KOPT-K1 (cell line): ENCODE measurements around the gene HOXB3.
A peak's percentile ranks its signal among the peaks of the same experiment; 100 is the strongest.

Source experiments
- H3K27ac ChIP-seq: fragments of 200-600 bp; sonication (generic); 2 replicates; pipeline ENCODE4 v1.5.1; 2016; ENCODE audit warnings: antibody characterized with exemption, mild to moderate bottlenecking, low read depth, low read length; ENCODE audit not compliant: poor library complexity, severe bottlenecking
- H3K36me3 ChIP-seq: fragments of 200-600 bp; sonication (generic); 2 replicates; pipeline ENCODE4 v1.5.1; 2017; ENCODE audit warnings: antibody characterized with exemption, mild to moderate bottlenecking, low read length, moderate library complexity; ENCODE audit not compliant: insufficient read depth
- H3K9me3 ChIP-seq: fragments of 200-600 bp; sonication (generic); 2 replicates; pipeline ENCODE4 v1.5.1; 2017; ENCODE audit warnings: antibody characterized with exemption, low read length, mild to moderate bottlenecking; ENCODE audit not compliant: insufficient read depth, poor library complexity, severe bottlenecking

HOXB3 gene

GRCh38 chr17:48548523-48549280 is 41.3 kb downstream of the HOXB3 start:
- no peaks in the 10 kb centered on the region for H3K9me3 ChIP-seq
- peaks cover 18% of the 10 kb centered on the region for H3K36me3 ChIP-seq
- peak overlapping the region; percentile 58 for H3K27ac ChIP-seq

DNA sequence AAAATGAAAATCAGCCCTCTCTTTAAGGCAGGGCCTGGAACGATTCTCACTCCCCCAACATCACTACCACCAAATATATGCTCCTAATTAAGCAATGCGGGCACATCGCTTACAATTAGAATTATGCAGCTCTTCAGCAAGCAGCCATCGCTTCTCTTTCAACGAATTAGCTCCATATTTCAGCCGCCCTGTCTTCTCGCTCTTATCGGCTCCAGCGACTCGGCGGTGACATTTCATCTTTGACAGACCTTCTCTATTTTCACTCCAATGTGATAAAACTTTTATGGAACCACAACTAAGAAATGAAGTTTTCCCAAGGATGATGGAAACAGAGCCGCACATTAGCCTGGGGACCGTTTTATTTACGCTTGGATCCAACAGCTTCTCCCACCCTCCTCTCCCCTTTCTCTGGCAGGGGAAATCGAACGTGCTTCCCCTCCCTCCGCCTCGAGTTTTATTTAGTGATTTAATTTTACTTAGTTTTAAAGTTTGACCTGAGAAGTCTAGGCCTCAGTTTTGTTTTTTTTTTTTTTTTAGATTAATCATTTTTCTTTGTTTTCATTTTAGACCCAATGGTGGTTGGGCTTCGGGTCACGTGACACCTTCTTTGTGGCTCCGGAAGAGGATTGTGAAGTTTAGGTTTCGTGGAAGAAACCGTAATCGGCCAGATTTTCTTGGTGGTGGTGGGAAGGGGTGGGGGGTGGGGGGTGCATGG is 42.1 kb downstream of the HOXB3 start:
- peaks cover 18% of the 10 kb centered on the region for H3K36me3 ChIP-seq
- no peaks in the 10 kb centered on the region for H3K9me3 ChIP-seq
- peak overlapping the region; percentile 58 for H3K27ac ChIP-seq

DNA sequence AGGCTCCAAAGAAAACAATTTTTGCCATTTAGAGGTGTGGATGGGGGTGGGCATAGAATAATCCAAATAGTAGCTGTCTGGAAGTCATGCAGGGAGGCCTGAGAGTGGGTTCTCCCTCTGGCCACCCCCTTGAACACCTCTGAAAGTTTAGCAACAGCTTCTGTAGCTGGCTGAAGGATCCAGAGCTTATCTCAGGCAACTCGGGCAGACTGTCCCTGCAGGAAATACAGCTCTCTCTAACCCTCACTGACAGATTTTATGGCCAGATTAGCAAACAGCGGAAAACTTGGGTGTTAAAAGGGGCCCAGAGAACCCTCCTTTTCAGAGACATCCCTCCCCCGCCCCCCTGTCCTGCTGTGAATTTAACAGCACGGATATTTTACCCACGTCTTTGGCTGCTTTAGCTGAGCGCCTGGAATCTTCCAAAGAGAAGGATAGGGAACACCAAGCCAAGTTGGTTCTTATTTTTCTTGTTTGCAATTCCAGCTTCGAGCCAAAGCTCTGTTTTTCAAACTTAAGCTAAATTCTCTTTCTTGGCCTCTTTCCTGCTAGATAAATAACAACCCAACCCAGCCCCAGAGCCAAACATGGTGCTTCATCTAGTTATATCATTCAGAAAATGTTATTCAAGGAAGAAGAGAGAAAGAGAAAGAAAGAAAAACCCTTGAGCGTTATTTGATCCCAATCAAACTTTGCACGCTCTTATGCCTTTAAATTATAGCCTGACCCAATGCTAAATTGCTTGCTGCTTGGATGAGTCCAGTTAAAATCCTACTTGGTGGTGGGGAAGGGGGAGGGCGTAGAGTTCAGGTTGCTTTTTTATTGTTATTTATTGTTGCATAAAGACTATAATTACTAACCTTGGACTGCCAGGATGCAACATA is 42.9 kb downstream of the HOXB3 start:
- Histone ChIP-seq H3K27ac (peak overlapping the region; percentile 58), H3K36me3 (peaks cover 17% of the 10 kb centered on the region), H3K9me3 (no peaks in the 10 kb centered on the region)

DNA sequence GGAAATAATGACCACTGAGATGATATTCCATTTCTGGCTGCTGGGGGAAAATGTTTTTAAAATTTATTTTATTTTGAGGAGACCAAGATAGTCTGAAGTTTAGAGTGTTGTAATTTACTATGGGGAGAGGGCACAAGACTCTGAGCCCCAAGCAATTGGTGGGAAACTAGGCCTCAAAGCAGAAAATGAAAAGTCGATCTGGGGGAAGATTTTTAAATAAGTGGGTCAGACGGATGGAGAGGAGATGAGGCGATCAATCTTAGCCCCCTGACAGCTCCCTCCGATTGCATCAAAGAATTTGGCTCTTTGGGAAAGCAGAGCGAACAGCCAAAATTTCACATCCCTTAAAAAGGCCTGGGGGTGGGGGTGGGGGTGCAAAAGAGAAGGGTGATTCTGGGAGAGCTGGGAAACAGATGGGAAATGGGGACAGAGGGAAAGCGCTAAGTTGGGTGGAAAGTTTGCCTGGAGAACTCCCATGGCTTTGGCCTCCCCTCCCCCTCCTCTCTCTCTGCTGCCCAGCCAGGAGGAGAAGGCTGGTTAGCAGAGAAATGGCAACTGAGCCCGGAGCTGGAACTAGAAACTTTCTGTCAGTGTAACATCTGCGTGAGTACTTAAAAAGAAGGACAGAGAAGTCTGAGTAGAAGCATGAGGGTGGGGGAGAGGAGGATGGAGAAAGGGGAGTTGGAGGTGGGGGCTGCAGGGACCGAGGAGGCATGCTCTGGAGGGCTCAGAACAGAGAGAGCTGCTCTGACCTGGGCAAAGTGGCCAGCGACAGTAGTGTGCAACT is 43.7 kb downstream of the HOXB3 start:
- Histone ChIP-seq H3K9me3 (no peaks in the 10 kb centered on the region), H3K36me3 (peaks cover 11% of the 10 kb centered on the region), H3K27ac (peak overlapping the region; percentile 58)

GRCh38 chr17:48545539-48545938 is 44.5 kb downstream of the HOXB3 start:
- Histone ChIP-seq H3K9me3 (no peaks in the 10 kb centered on the region), H3K27ac (peak overlapping the region; percentile 42), H3K36me3 (peaks cover 9% of the 10 kb centered on the region)

GRCh38 chr17:48545022-48545375 is 45.0 kb downstream of the HOXB3 start, which contains the start of gene HOXB2:
Gene HOXB2, minus strand, starts transcription at chr17:48545109. Its CDS starts 198 bp downstream, at chr17:48544911.
- Histone ChIP-seq H3K9me3 (no peaks in the 10 kb centered on the region), H3K27ac (peak within 1 kb of the TSS; percentile 47), H3K36me3 (peaks cover 3% of the 10 kb centered on the region)

- no peaks in the 10 kb centered on the region for H3K36me3 ChIP-seq
- H3K27ac ChIP-seq, result peak overlapping the region; percentile 47
- H3K9me3 ChIP-seq, result no peaks in the 10 kb centered on the region
Measured at GRCh38 chr17:48544349-48545021, 45.6 kb downstream of the HOXB3 start.

DNA sequence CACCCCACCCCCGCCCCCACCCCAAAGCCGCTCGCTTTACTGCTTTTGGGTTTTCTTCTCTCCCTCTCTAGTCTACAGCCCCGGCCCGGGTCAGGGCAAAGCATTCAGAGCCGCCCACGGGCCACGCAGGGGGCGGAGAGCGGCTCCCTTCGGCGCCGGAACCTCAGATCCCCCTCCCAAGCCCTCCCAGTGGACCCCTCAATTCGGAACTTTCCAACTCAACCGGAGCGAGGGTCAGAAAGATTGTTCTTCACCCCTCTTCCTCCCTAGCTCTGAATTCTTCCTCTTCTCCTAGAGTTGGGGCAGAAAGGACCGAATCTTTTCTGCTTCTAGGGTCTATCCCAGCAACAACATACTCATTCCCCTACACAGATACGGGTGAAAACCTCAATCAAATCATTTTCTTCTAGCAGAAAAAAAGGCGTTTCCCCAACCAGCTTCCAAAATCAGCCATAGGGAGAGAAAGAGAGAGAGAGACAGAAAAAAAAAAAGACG is 46.1 kb downstream of the HOXB3 start:
- H3K9me3 ChIP-seq, result no peaks in the 10 kb centered on the region
- no peaks in the 10 kb centered on the region for H3K36me3 ChIP-seq
- peak overlapping the region; percentile 47 for H3K27ac ChIP-seq

GRCh38 chr17:48543107-48543853 is 46.8 kb downstream of the HOXB3 start:
- Histone ChIP-seq H3K27ac (peak overlapping the region; percentile 18), H3K36me3 (no peaks in the 10 kb centered on the region), H3K9me3 (no peaks in the 10 kb centered on the region)

GRCh38 chr17:48542698-48543106 is 47.3 kb downstream of the HOXB3 start:
- H3K9me3 ChIP-seq, result no peaks in the 10 kb centered on the region
- no peak overlapping the region for H3K27ac ChIP-seq
- no peaks in the 10 kb centered on the region for H3K36me3 ChIP-seq

DNA sequence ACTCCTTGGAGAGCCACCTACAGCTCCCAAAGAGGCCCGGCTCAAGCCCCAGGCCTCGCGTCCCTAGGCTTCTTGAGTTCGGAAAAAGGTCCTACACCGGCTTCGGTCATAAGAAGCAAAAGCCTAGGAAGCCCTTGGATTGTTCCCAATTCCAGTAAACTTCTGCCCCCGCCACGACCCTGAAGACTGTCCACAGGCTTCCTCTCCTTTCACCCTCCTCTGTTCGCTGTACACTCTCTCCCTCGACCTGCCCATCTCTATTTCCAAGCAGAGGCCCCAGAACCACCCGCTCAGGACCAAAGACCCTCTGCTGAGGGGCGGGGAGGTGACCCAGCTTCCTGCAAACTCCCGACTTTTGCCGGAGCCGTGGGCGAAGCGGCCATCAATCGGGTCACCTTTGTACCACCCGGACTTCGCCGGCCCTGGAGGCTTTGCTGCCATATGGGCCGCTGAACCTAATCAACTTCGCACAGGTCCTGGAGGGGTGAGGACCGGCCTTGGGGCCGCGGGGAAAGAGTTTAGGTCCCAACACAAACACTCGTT is 47.9 kb downstream of the HOXB3 start:
- Histone ChIP-seq H3K9me3 (no peaks in the 10 kb centered on the region), H3K27ac (no peak overlapping the region)

DNA sequence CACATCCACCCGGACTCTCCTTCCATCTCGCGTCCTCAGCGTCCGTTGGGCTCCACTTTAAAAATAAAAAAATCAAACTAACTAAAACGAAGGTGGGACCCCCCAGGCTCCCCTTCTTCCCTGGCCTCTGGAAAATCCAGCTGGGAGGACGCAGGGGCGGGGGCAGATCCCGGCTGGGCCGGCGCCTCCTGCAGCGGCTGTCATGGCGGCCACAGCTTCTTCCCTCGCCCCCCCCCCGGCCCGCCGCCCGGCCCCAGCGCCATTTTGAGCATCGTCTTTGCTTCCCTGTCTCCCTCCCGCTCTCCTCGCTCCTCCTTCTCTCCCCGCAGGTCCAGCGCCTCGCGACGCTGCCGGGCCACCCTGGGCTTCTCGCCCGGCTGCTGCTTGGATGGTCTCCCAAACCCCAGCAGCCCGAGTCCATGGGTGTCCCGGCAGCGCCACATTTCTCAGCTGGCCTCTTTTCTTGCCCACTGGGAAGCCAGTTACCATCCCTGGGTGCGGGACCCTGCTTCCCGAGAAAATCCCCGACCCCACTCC is 48.4 kb downstream of the HOXB3 start:
- Histone ChIP-seq H3K9me3 (no peaks in the 10 kb centered on the region), H3K27ac (no peak overlapping the region), H3K36me3 (no peaks in the 10 kb centered on the region)

More for the DNA sequence above, 47.9 kb downstream of the HOXB3 start:
- no peaks in the 10 kb centered on the region for H3K36me3 ChIP-seq

DNA sequence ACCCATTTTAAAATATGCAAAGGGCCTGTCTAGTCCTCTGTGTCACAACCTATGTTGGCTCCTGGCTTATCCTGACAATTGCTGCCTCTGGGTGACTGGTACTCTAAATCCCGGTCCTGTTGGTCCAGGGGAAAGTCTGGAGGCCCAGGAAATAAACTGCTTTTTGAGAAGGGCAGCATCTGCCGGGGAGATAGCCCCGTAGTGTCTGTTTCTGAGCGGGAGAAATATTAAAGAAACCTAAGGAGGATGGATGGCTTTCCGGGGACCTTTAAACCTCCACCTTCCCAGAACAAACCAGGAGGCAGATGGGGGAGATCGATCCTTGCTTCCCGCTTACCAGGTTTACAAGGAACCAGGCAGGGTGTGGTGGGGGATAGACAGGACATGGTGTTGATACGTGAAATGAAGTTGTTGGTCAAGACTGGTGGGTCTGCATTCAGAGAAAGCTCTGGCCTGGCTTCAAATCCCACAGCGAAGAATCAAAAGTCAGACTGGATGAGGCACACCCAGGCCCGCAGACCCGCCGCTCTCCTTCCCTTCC is 48.9 kb downstream of the HOXB3 start:
- Histone ChIP-seq H3K27ac (no peak overlapping the region), H3K36me3 (no peaks in the 10 kb centered on the region), H3K9me3 (no peaks in the 10 kb centered on the region)
